Measurements from ENCODE around the gene C1QTNF12. TPM values are rescaled to one million over a fixed set of nuclear protein-coding genes. Genes with fewer than 3 reads are reported as not detected.

Gene C1QTNF12
- polyA plus RNA-seq, 1 of the 3 experiments (the other 2 are of a cell fraction) = 0.59 TPM

DNA sequence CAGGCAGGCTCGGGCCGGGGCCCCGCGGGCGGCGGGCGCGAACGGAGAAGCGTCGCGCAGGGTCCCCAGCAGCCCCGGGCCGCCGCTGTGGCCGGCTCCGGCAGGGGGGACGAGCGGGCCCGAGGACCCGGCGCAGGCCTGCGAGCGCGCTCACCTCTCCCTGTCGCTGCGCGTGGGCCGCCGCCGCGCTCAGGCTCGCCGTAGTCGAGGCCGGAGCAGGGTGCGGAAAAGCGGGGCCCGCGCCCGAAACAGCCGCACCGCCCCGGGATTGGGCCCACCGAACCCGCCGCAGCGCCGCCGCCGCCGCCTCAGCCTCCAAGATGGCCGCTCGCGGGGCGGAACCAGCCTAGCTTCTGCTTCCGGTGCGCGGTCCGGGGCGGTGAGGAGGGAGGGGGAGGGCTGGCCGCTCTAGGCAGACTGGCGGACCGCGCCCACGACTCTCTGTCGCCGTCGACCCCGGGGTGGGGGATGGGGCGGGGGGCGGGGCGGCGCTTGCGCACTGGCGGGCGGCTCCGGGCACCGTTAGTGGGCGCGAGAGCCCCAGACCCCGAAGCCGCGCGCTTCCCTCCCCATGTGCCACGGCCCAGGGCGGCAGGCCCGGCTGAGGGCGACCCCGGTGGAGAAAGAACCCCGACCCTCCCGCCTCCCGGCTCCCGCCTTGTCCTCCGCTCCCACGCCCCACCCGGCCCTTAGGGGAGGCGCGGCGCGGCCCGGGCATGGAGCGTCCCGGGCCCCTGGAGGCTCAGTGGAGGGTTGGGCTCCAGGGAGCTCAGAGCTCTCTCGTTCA, 27.2 kb upstream of the C1QTNF12 start, which contains the start of gene UBE2J2 (continued):
- TF ChIP-seq USF2 (IDR thresholded peaks at IDR 0.05; ENCODE audit: borderline replicate concordance, low read depth, low read length) (no peak), MXI1 (IDR thresholded peaks at IDR 0.05; ENCODE audit: low read depth, low read length) (peak; percentile 80)

DNA sequence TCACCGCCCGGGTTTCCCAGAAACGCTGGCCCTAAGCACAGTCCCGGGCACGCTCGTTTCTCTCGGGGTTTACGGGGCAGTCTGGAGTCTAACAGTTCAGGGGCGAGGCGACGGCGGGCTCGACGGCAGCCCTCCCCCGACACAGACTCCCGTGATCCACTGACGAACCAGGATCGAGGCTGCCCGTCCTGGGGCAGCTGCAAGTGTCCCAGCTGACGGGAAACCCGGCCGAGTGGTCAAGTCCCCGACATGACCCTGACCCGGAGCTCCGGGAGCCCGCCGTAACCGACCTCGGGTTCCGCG, 26.6 kb upstream of the C1QTNF12 start:
- H3K36me3 ChIP-seq (replicated peaks in 1 of 2; ENCODE audit: control insufficient read depth in 1 of 2, insufficient read depth in 2 of 2, low read length in 1 of 2) = peaks cover 0 to 4% of the 10 kb centered on the region in 2 experiments
- no peak overlapping the region for H2AFZ ChIP-seq (ENCODE audit: low read depth)
- peak overlapping the region; percentile 47 to 67; a peak in 3 of 4 replicates for H3K27ac ChIP-seq (ENCODE audit: low read depth in 2 of 2, low read length in 1 of 2)
- peak overlapping the region; percentile 83 for H3K9ac ChIP-seq
- DNase-seq = no peak
- WGBS (ENCODE audit: low lambda C conversion rate) = 0% methylated on average over 1 of the region's 31 CpGs
- no peaks in the 10 kb centered on the region for H3F3A ChIP-seq (replicated peaks; ENCODE audit: insufficient read depth)
- no peaks in the 10 kb centered on the region for H3K9me3 ChIP-seq
- CTCF ChIA-PET = interaction anchor here (1.0 to 1.8 kb wide), 3 partner anchors 17 to 98 kb away, joined by 3 to 10 read pairs (median 4); no protein-coding TSS in a partner anchor
- peak overlapping the region; percentile 76 to 84 for H3K4me3 ChIP-seq (ENCODE audit: low read depth in 2 of 2, low read length in 1 of 2)
- POLR2A ChIA-PET = interaction anchor here (1.0 to 1.4 kb wide), 4 partner anchors 9 to 116 kb away, joined by 3 to 4 read pairs (median 4); no protein-coding TSS in a partner anchor
- peak overlapping the region; percentile 96 for H3K4me2 ChIP-seq
- H3K4me1 ChIP-seq (ENCODE audit: control insufficient read depth in 1 of 2, insufficient read depth in 2 of 2, low read depth in 1 of 2, low read length in 1 of 2) = peaks cover 0 to 28% of the 10 kb centered on the region in 2 experiments; a peak in 1 of 4 replicates
- no peaks in the 10 kb centered on the region for H3K9me2 ChIP-seq
- H3K27me3 ChIP-seq (ENCODE audit: insufficient read depth) = no peaks in the 10 kb centered on the region
- peaks cover 49% of the 10 kb centered on the region for H3K79me2 ChIP-seq (ENCODE audit: insufficient read depth)
- no peak for TF ChIP-seq SMC3 (IDR thresholded peaks at IDR 0.05; ENCODE audit: low read depth, low read length)
- TF ChIP-seq MEF2A (IDR thresholded peaks at IDR 0.05; ENCODE audit: borderline replicate concordance, low read depth) = no peak
- no peak for TF ChIP-seq NFIC (IDR thresholded peaks at IDR 0.05; ENCODE audit: borderline replicate concordance)
- no peak for TF ChIP-seq CHD2 (IDR thresholded peaks at IDR 0.05; ENCODE audit: low read length, partially characterized antibody)
- no peak for TF ChIP-seq RXRA (IDR thresholded peaks at IDR 0.05; ENCODE audit: borderline replicate concordance, low read depth)
- TF ChIP-seq EZH2phosphoT487 (IDR thresholded peaks at IDR 0.05; ENCODE audit: borderline replicate concordance, low read depth) = no peak
- TF ChIP-seq USF1 (IDR thresholded peaks at IDR 0.05; ENCODE audit: borderline replicate concordance, low read depth) = no peak
- TF ChIP-seq ELF1 (IDR thresholded peaks at IDR 0.05) = no peak
- TF ChIP-seq TEAD4 (IDR thresholded peaks at IDR 0.05; ENCODE audit: borderline replicate concordance, insufficient read depth) = no peak
- TF ChIP-seq YY1 (IDR thresholded peaks at IDR 0.05; ENCODE audit: low read depth) = no peak
- TF ChIP-seq RAD21 (IDR thresholded peaks at IDR 0.05; ENCODE audit: low read length) = no peak
- TF ChIP-seq PBX3 (IDR thresholded peaks at IDR 0.05) = no peak
- no peak for TF ChIP-seq NRF1 (IDR thresholded peaks at IDR 0.05; ENCODE audit: low read depth, low read length)
- no peak for TF ChIP-seq RFX5 (IDR thresholded peaks at IDR 0.05; ENCODE audit: low read length)
- no peak for TF ChIP-seq USF2 (IDR thresholded peaks at IDR 0.05; ENCODE audit: borderline replicate concordance, low read depth, low read length)
- no peak for TF ChIP-seq RCOR1 (IDR thresholded peaks at IDR 0.05; ENCODE audit: low read length)
- no peak for TF ChIP-seq MXI1 (IDR thresholded peaks at IDR 0.05; ENCODE audit: low read depth, low read length)
- TF ChIP-seq GABPA (IDR thresholded peaks at IDR 0.05; ENCODE audit: low read depth) = no peak
- no peak for TF ChIP-seq FOSL2 (IDR thresholded peaks at IDR 0.05; ENCODE audit: borderline replicate concordance, low read depth)
- TF ChIP-seq, protein P1, sequence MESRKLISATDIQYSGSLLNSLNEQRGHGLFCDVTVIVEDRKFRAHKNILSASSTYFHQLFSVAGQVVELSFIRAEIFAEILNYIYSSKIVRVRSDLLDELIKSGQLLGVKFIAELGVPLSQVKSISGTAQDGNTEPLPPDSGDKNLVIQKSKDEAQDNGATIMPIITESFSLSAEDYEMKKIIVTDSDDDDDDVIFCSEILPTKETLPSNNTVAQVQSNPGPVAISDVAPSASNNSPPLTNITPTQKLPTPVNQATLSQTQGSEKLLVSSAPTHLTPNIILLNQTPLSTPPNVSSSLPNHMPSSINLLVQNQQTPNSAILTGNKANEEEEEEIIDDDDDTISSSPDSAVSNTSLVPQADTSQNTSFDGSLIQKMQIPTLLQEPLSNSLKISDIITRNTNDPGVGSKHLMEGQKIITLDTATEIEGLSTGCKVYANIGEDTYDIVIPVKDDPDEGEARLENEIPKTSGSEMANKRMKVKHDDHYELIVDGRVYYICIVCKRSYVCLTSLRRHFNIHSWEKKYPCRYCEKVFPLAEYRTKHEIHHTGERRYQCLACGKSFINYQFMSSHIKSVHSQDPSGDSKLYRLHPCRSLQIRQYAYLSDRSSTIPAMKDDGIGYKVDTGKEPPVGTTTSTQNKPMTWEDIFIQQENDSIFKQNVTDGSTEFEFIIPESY (IDR thresholded peaks at IDR 0.05; ENCODE audit: borderline replicate concordance, low read depth) = no peak
- H4K20me1 ChIP-seq (ENCODE audit: insufficient read depth) = peaks cover 47% of the 10 kb centered on the region

Data from SK-N-SH (cell line).